ENCODE data around the gene OR2W3. TPM values are rescaled to one million over a fixed set of nuclear protein-coding genes. Genes with fewer than 3 reads are reported as not detected.

The OR2W3 gene
- total RNA-seq, 1 donor from 2014 or later: 0.63 TPM

DNA sequence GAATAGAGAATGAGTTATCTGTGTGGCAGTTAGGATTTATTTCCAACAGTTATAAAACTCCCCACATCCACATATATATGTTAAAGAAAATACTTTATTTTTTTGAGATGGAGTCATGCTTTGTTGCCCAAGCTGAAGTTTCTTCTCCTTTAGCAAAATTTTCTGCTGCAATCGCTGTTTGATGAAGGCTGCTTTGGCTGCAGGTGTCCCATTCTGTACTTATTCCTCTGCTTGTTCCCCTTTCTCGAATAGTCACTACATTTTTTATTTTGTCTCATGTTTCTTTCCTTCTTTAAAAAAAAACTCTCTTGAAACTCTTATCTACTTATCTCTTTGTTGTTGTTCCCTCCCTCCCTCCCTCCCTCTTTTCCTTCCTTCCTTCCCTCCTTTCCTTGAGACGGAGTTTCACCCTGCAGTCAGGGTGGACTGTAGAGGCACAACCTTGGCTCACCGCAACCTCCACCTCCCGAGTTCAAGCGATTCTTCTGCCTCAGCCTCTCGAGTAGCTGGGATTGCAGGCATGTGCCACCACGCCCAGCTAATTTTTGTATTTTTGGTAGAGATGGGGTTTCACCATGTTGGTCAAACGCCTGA lies 10.6 kb downstream of the OR2W3 start:
- Mint-ChIP-seq H3K4me1 (no peaks in the 10 kb centered on the region), H3K9me3 (peaks cover 55% of the 10 kb centered on the region), H3K27ac (peak overlapping the region; percentile 40), H3K36me3 (peaks cover 2% of the 10 kb centered on the region), H3K27me3 (ENCODE audit: low read depth) (no peaks in the 10 kb centered on the region), H3K4me3 (no peak overlapping the region)
- TF ChIP-seq, protein P1, sequence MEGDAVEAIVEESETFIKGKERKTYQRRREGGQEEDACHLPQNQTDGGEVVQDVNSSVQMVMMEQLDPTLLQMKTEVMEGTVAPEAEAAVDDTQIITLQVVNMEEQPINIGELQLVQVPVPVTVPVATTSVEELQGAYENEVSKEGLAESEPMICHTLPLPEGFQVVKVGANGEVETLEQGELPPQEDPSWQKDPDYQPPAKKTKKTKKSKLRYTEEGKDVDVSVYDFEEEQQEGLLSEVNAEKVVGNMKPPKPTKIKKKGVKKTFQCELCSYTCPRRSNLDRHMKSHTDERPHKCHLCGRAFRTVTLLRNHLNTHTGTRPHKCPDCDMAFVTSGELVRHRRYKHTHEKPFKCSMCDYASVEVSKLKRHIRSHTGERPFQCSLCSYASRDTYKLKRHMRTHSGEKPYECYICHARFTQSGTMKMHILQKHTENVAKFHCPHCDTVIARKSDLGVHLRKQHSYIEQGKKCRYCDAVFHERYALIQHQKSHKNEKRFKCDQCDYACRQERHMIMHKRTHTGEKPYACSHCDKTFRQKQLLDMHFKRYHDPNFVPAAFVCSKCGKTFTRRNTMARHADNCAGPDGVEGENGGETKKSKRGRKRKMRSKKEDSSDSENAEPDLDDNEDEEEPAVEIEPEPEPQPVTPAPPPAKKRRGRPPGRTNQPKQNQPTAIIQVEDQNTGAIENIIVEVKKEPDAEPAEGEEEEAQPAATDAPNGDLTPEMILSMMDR (IDR thresholded peaks at IDR 0.05; ENCODE audit: unreplicated experiment): no peak
- no peak for DNase-seq (ENCODE audit: low spot score in 2 of 2, unreplicated experiment in 2 of 2)

DNA sequence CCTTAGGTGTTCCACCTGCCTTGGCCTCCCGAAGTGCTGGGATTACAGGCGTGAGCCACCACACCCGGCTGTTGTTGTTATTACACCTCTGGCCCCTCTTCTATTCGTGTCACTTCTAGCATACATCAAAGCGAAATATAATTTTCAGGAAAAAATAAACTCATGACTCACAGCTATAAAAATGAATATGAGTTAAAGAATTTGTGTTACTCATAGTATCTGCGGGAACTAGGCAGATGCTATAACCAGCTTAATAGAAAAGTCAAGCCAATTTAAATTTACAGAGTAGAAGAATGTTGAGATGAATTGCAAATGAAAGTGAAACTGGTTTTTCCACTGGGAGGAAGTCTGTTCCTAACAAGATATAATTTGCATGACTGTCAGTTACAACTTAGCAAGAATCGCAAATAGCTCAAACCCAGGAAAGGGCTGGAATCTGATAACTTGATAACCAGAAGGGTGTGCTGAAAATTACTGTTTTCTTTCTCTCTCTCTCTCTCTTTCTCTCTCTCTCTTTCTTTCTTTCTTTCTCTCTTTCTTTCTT lies 11.2 kb downstream of the OR2W3 start:
- no peaks in the 10 kb centered on the region for H3K4me1 Mint-ChIP-seq
- TF ChIP-seq, protein P1 (IDR thresholded peaks at IDR 0.05; ENCODE audit: unreplicated experiment): no peak
- H3K9me3 Mint-ChIP-seq: peaks cover 61% of the 10 kb centered on the region
- H3K36me3 Mint-ChIP-seq: peaks cover 2% of the 10 kb centered on the region
- no peak for DNase-seq (ENCODE audit: low spot score in 2 of 2, unreplicated experiment in 2 of 2)
- peak overlapping the region; percentile 40 for H3K27ac Mint-ChIP-seq
- no peaks in the 10 kb centered on the region for H3K27me3 Mint-ChIP-seq (ENCODE audit: low read depth)
- H3K4me3 Mint-ChIP-seq: no peak overlapping the region

DNA sequence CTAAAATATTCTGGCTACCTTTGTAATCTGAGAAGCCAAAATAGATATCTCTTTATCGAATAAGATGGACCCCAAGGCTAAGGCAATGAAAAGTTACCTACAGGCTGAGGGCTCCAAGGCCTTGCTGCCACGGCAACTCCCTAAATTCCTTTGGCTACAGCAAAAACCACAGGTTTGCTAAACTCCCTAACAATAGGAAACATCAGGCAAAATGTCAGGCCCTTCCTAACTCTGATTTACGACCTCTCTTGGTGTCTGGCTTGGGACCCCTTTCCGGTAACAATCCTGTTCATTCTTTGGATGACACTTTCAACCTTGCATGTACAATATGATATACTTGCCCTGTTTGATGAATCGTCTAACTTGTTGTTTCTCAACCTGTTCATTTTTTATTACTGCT lies 13.4 kb downstream of the OR2W3 start:
- Mint-ChIP-seq H3K27me3 (ENCODE audit: low read depth) (no peaks in the 10 kb centered on the region), H3K4me3 (no peak overlapping the region), H3K36me3 (peaks cover 2% of the 10 kb centered on the region), H3K9me3 (peaks cover 65% of the 10 kb centered on the region), H3K4me1 (no peaks in the 10 kb centered on the region), H3K27ac (no peak overlapping the region)
- TF ChIP-seq, protein P1 (IDR thresholded peaks at IDR 0.05; ENCODE audit: unreplicated experiment): no peak
- no peak for DNase-seq (ENCODE audit: low spot score in 2 of 2, unreplicated experiment in 2 of 2)

DNA sequence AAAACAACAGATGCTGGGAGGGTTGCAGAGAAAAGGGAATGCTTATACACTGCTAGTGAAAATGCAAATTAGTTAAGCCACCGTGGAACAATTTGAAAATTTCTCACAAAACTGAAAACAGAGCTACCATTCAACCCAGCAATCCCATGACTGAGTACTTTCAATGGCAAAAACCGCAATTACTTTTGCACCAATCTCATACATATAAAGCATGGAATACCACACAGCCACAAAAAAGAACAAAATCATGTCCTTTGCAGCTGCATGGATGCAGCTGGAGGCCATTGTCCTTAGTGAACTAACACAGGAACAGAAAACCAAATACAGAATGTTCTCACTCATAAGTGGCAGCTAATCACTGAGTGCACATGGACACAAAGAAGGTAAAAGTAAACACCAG lies 18.4 kb downstream of the OR2W3 start:
- no peak for DNase-seq (ENCODE audit: low spot score in 2 of 2, unreplicated experiment in 2 of 2)
- Mint-ChIP-seq H3K27ac (no peak overlapping the region), H3K4me3 (no peak overlapping the region), H3K4me1 (no peaks in the 10 kb centered on the region), H3K27me3 (ENCODE audit: low read depth) (no peaks in the 10 kb centered on the region), H3K36me3 (no peaks in the 10 kb centered on the region), H3K9me3 (peaks cover 53% of the 10 kb centered on the region)
- TF ChIP-seq, protein P1 (IDR thresholded peaks at IDR 0.05; ENCODE audit: unreplicated experiment): no peak

DNA sequence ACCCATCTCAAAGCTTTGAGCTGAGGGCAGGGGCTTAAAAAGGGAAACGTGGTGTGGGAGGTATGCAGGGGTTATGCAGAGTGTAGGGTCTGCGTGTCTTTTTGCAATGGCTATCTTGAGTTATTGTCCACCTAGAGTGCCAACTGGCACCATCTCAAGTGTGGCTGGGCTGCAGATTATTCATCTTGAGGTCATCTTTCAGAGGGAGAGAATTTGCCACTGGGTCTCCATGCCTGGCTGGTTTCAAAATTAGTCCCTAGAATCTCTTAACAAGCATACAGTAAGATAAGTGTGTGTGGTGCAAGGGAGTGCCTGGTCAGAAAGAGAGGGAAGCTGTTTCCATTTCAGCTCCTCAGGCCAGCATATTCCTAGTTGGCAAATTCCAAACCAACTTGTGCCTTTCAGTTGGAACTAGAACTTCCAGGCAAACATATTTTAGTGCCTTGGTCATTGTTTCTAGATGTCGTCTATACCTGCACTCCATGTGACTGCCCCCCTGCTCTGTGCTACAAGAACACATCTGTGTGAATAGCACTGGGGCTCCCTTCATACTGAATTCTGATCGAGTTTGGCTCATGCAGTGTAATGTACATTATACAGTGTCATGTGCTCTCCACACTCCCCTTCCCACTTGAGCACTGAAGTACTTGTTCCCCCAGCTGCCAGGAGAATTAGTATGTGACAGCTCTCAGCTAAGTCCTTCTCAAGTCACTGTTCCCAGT lies 19.7 kb downstream of the OR2W3 start:
- DNase-seq (ENCODE audit: low spot score in 2 of 2, unreplicated experiment in 2 of 2): no peak
- Mint-ChIP-seq H3K27ac (no peak overlapping the region), H3K4me3 (no peak overlapping the region), H3K9me3 (peaks cover 47% of the 10 kb centered on the region), H3K36me3 (no peaks in the 10 kb centered on the region), H3K4me1 (no peaks in the 10 kb centered on the region), H3K27me3 (ENCODE audit: low read depth) (no peaks in the 10 kb centered on the region)
- TF ChIP-seq, protein P1 (IDR thresholded peaks at IDR 0.05; ENCODE audit: unreplicated experiment): no peak
